ENCODE results near the gene CYB5D1.
A peak's percentile ranks its signal among the peaks of the same experiment; 100 is the strongest.

Gene CYB5D1

GRCh38 chr17:7823581-7824001, 34.2 kb upstream of the CYB5D1 start:
- no peak overlapping the region for H3K4me3 ChIP-seq (ENCODE audit: low read depth, low read length)
- H3K9me3 ChIP-seq (ENCODE audit: control insufficient read depth, insufficient read depth, low read length), result no peaks in the 10 kb centered on the region
- H3K36me3 ChIP-seq (ENCODE audit: control insufficient read depth, insufficient read depth, low read length), result no peaks in the 10 kb centered on the region
- H3K4me1 ChIP-seq (ENCODE audit: control insufficient read depth, insufficient read depth, low read length), result no peaks in the 10 kb centered on the region
- no peak overlapping the region for H3K9ac ChIP-seq (ENCODE audit: low read depth, low read length)
- H3K27me3 ChIP-seq (ENCODE audit: control insufficient read depth, insufficient read depth, low read length), result peaks cover 25% of the 10 kb centered on the region

GRCh38 chr17:7824021-7824924, 33.5 kb upstream of the CYB5D1 start:
- Histone ChIP-seq H3K27me3 (ENCODE audit: control insufficient read depth, insufficient read depth, low read length) (peaks cover 27% of the 10 kb centered on the region), H3K36me3 (ENCODE audit: control insufficient read depth, insufficient read depth, low read length) (no peaks in the 10 kb centered on the region), H3K4me1 (ENCODE audit: control insufficient read depth, insufficient read depth, low read length) (no peaks in the 10 kb centered on the region), H3K4me3 (ENCODE audit: low read depth, low read length) (no peak overlapping the region), H3K9me3 (ENCODE audit: control insufficient read depth, insufficient read depth, low read length) (no peaks in the 10 kb centered on the region), H3K9ac (ENCODE audit: low read depth, low read length) (no peak overlapping the region)

GRCh38 chr17:7825206-7825990, 32.4 kb upstream of the CYB5D1 start:
- no peak overlapping the region for H3K4me3 ChIP-seq (ENCODE audit: low read depth, low read length)
- H3K9me3 ChIP-seq (ENCODE audit: control insufficient read depth, insufficient read depth, low read length), result no peaks in the 10 kb centered on the region
- no peak overlapping the region for H3K9ac ChIP-seq (ENCODE audit: low read depth, low read length)
- no peaks in the 10 kb centered on the region for H3K36me3 ChIP-seq (ENCODE audit: control insufficient read depth, insufficient read depth, low read length)
- H3K4me1 ChIP-seq (ENCODE audit: control insufficient read depth, insufficient read depth, low read length), result no peaks in the 10 kb centered on the region
- peaks cover 33% of the 10 kb centered on the region for H3K27me3 ChIP-seq (ENCODE audit: control insufficient read depth, insufficient read depth, low read length)

- Histone ChIP-seq H3K9me3 (ENCODE audit: control insufficient read depth, insufficient read depth, low read length) (no peaks in the 10 kb centered on the region), H3K27me3 (ENCODE audit: control insufficient read depth, insufficient read depth, low read length) (peaks cover 41% of the 10 kb centered on the region), H3K36me3 (ENCODE audit: control insufficient read depth, insufficient read depth, low read length) (no peaks in the 10 kb centered on the region), H3K9ac (ENCODE audit: low read depth, low read length) (no peak overlapping the region), H3K4me3 (ENCODE audit: low read depth, low read length) (no peak overlapping the region), H3K4me1 (ENCODE audit: control insufficient read depth, insufficient read depth, low read length) (peaks cover 5% of the 10 kb centered on the region)
These were observed 27.2 kb upstream of the CYB5D1 start for GRCh38 chr17:7830616-7831015.

- Histone ChIP-seq H3K27me3 (ENCODE audit: control insufficient read depth, insufficient read depth, low read length) (peaks cover 39% of the 10 kb centered on the region), H3K9me3 (ENCODE audit: control insufficient read depth, insufficient read depth, low read length) (no peaks in the 10 kb centered on the region), H3K4me3 (ENCODE audit: low read depth, low read length) (no peak overlapping the region), H3K4me1 (ENCODE audit: control insufficient read depth, insufficient read depth, low read length) (peaks cover 5% of the 10 kb centered on the region), H3K9ac (ENCODE audit: low read depth, low read length) (no peak overlapping the region), H3K36me3 (ENCODE audit: control insufficient read depth, insufficient read depth, low read length) (no peaks in the 10 kb centered on the region)
These were observed 26.6 kb upstream of the CYB5D1 start for GRCh38 chr17:7831233-7831632.

GRCh38 chr17:7832431-7832830, 25.4 kb upstream of the CYB5D1 start:
- Histone ChIP-seq H3K36me3 (ENCODE audit: control insufficient read depth, insufficient read depth, low read length) (no peaks in the 10 kb centered on the region), H3K4me3 (ENCODE audit: low read depth, low read length) (no peak overlapping the region), H3K27me3 (ENCODE audit: control insufficient read depth, insufficient read depth, low read length) (peaks cover 39% of the 10 kb centered on the region), H3K9ac (ENCODE audit: low read depth, low read length) (no peak overlapping the region), H3K4me1 (ENCODE audit: control insufficient read depth, insufficient read depth, low read length) (peaks cover 5% of the 10 kb centered on the region), H3K9me3 (ENCODE audit: control insufficient read depth, insufficient read depth, low read length) (no peaks in the 10 kb centered on the region)

DNA sequence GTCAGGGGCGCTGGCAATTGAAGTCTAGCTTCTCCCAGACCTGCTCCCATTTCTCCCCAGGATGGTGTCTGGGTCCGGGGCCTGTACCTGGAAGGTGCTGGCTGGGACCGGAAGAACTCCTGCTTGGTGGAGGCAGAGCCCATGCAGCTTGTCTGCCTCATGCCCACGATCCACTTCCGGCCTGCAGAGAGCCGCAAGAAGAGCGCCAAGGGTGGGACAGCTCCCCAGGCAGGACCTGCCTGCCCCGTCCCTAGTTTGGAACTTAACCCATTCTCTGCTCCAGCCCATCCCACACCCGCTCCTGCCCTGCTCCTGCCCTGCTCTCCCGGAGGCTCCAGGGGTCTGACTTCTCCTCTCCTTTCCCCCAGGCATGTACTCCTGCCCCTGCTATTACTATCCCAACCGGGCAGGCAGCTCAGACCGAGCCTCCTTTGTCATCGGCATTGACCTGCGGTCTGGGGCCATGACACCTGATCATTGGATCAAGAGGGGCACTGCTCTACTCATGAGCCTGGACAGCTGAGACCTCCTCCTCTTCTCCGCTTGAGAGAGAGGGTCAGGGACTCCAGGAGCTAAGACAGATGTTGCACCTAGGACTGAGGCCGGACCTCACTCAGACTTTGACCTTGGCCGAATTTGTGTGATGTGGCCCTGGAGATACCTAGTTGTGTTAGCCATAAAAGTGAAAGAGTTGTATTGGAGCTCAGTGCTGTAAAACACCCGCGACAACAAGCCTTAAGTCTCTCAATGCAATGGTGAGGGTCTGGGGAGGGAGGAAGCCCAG, 24.6 kb upstream of the CYB5D1 start:
- H3K4me1 ChIP-seq (ENCODE audit: control insufficient read depth, insufficient read depth, low read length), result peaks cover 5% of the 10 kb centered on the region

DNA sequence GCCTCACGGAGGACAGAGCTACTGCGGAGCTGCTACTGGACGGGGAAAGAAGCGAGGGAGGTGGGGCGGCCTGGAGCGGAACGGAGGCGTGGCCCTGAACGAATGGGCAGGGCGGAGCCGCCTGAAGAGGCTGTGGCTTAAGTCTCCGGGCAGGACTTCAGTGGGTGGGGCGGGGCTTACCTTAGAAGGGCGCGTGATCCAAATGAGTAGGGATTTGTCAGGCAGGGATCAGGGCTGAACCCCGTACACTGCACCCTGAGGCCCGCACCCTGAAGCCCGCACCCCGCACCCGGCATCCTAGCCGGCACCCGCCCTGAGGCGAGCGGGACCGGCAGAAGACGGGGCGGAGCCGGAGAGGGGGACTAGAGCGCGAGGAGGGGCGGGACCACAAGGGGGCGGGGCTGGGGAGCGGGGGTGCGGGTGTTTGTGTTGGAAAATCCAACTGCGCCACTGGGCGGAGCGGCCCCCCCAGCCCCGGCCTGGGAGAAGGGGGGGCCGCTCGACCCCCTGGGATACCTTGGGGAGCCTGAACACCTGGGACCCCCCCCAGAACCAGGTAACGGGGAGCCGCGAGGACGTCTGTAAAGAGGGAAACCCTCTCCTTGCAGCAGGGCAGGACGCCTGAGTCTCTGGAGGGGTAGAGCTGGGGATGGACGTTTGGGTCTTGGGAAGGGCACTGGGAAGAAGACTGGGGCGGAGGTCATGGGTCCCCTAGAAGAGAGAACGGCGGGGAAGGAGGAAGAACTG, 23.8 kb upstream of the CYB5D1 start, which contains the start of gene KDM6B:
Gene KDM6B, plus strand, starts transcription at position 423 of the 747 bp plus-strand sequence. CDS start 11,338 bp downstream, outside the sequence.
- H3K4me3 ChIP-seq (ENCODE audit: low read depth, low read length), result peak within 1 kb of the TSS; percentile 84
- peaks cover 45% of the 10 kb centered on the region for H3K27me3 ChIP-seq (ENCODE audit: control insufficient read depth, insufficient read depth, low read length)
- peaks cover 10% of the 10 kb centered on the region for H3K4me1 ChIP-seq (ENCODE audit: control insufficient read depth, insufficient read depth, low read length)
- H3K9ac ChIP-seq (ENCODE audit: low read depth, low read length), result no peak within 1 kb of the TSS
- no peaks in the 10 kb centered on the region for H3K9me3 ChIP-seq (ENCODE audit: control insufficient read depth, insufficient read depth, low read length)
- H3K36me3 ChIP-seq (ENCODE audit: control insufficient read depth, insufficient read depth, low read length), result no peaks in the 10 kb centered on the region

More for the DNA sequence above, 24.6 kb upstream of the CYB5D1 start:
- Histone ChIP-seq H3K9ac (ENCODE audit: low read depth, low read length) (no peak overlapping the region), H3K27me3 (ENCODE audit: control insufficient read depth, insufficient read depth, low read length) (peaks cover 39% of the 10 kb centered on the region), H3K9me3 (ENCODE audit: control insufficient read depth, insufficient read depth, low read length) (no peaks in the 10 kb centered on the region), H3K36me3 (ENCODE audit: control insufficient read depth, insufficient read depth, low read length) (no peaks in the 10 kb centered on the region), H3K4me3 (ENCODE audit: low read depth, low read length) (peak overlapping the region; percentile 64)

- H3K27me3 ChIP-seq (ENCODE audit: control insufficient read depth, insufficient read depth, low read length), result peaks cover 48% of the 10 kb centered on the region
- H3K4me1 ChIP-seq (ENCODE audit: control insufficient read depth, insufficient read depth, low read length), result peaks cover 13% of the 10 kb centered on the region
- no peak overlapping the region for H3K9ac ChIP-seq (ENCODE audit: low read depth, low read length)
- peak overlapping the region; percentile 84 for H3K4me3 ChIP-seq (ENCODE audit: low read depth, low read length)
- H3K36me3 ChIP-seq (ENCODE audit: control insufficient read depth, insufficient read depth, low read length), result no peaks in the 10 kb centered on the region
- no peaks in the 10 kb centered on the region for H3K9me3 ChIP-seq (ENCODE audit: control insufficient read depth, insufficient read depth, low read length)
These were observed 23.3 kb upstream of the CYB5D1 start for GRCh38 chr17:7834542-7834956.

DNA sequence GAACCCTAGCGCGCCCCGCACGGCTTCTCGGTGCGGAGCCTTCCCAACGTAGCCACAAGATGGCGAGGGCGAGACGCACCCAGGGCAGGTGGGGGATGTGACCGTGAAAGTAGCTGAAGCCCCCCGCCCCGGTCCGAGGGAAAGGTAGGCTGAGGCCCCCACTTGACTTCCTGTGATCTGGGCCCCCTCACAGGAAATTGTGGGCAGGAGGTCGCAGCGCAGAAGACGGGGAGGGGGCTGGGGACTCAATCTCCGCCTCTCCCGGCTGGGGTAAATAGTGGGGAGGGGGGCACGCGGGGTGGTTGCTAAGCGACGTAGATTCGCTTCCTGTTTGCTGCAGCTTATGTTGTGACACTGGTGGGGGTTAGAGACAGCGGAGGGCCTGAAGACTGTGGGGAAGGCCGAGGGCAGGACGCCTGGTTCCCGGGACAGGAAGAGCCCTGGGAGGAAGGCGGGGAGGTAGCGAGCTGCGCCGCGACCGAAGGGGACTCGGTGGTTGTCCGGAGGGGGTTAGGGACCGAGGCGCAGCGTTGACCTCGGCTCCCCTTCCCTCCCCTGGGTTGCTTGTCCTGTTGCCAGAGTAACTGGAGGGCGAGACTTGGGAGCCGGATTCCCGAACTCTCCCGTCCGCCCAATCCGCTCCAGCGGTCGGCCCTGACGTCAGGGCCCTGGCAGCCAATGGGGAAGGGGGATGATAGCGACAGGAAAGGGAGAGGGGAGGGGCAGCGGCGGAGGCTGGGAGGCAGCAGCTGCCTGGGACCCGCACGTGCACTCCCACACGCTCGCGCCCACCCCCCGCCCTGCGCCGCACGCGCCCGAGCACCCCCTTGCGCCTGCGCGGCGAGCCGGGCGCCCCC, 22.6 kb upstream of the CYB5D1 start:
- no peak overlapping the region for H3K9ac ChIP-seq (ENCODE audit: low read depth, low read length)
- peaks cover 51% of the 10 kb centered on the region for H3K27me3 ChIP-seq (ENCODE audit: control insufficient read depth, insufficient read depth, low read length)
- H3K4me1 ChIP-seq (ENCODE audit: control insufficient read depth, insufficient read depth, low read length), result peaks cover 13% of the 10 kb centered on the region
- H3K9me3 ChIP-seq (ENCODE audit: control insufficient read depth, insufficient read depth, low read length), result no peaks in the 10 kb centered on the region
- peak overlapping the region; percentile 91 for H3K4me3 ChIP-seq (ENCODE audit: low read depth, low read length)
- no peaks in the 10 kb centered on the region for H3K36me3 ChIP-seq (ENCODE audit: control insufficient read depth, insufficient read depth, low read length)

Data from iPS-15b (cell line).